PFSK-1 (cell line): ENCODE data around the gene TGM2.

ENCODE experiments used
- FOXP2 ChIP-seq: optimal IDR thresholded peaks from 2 replicates; pipeline ENCODE3; 2011; ENCODE audit warnings: borderline replicate concordance, control low read depth, inconsistent platforms; ENCODE audit not compliant: insufficient read depth; ENCODE audit errors: extremely low read length, extremely low read depth
- POLR2AphosphoS5 ChIP-seq: IDR thresholded peaks from 2 replicates; pipeline ENCODE4 v1.6.1; 2012; ENCODE audit warnings: low read depth, mild to moderate bottlenecking, control low read depth, low read length, moderate library complexity
- SIN3A ChIP-seq: IDR thresholded peaks from 2 replicates; pipeline ENCODE4 v1.6.1; 2012; ENCODE audit warnings: mild to moderate bottlenecking, low read length, moderate library complexity, borderline replicate concordance; ENCODE audit not compliant: insufficient read depth
- TAF1 ChIP-seq: IDR thresholded peaks from 2 replicates; pipeline ENCODE4 v1.6.1; 2012; ENCODE audit warnings: low read length, control low read depth, borderline replicate concordance; ENCODE audit not compliant: insufficient read depth
- TF ChIP-seq, protein P1 (sequence below), 2 experiments: IDR thresholded peaks; 2 replicates each; pipeline versions ENCODE4 v1.6.1 to v1.8.0; 2011 to 2012; ENCODE audit warnings: low read depth in 2 of 2, low read length in 2 of 2, control low read depth in 1 of 2, inconsistent platforms in 1 of 2, mild to moderate bottlenecking in 1 of 2, moderate library complexity in 1 of 2; ENCODE audit not compliant: insufficient read depth in 1 of 2

The TGM2 gene

GRCh38 chr20:38208523-38208922 lies 43.5 kb upstream of the TGM2 start:
- no peak for TF ChIP-seq FOXP2
- no peak for TF ChIP-seq TAF1
- TF ChIP-seq, protein P1, sequence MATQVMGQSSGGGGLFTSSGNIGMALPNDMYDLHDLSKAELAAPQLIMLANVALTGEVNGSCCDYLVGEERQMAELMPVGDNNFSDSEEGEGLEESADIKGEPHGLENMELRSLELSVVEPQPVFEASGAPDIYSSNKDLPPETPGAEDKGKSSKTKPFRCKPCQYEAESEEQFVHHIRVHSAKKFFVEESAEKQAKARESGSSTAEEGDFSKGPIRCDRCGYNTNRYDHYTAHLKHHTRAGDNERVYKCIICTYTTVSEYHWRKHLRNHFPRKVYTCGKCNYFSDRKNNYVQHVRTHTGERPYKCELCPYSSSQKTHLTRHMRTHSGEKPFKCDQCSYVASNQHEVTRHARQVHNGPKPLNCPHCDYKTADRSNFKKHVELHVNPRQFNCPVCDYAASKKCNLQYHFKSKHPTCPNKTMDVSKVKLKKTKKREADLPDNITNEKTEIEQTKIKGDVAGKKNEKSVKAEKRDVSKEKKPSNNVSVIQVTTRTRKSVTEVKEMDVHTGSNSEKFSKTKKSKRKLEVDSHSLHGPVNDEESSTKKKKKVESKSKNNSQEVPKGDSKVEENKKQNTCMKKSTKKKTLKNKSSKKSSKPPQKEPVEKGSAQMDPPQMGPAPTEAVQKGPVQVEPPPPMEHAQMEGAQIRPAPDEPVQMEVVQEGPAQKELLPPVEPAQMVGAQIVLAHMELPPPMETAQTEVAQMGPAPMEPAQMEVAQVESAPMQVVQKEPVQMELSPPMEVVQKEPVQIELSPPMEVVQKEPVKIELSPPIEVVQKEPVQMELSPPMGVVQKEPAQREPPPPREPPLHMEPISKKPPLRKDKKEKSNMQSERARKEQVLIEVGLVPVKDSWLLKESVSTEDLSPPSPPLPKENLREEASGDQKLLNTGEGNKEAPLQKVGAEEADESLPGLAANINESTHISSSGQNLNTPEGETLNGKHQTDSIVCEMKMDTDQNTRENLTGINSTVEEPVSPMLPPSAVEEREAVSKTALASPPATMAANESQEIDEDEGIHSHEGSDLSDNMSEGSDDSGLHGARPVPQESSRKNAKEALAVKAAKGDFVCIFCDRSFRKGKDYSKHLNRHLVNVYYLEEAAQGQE (IDR thresholded peaks at IDR 0.05; ENCODE audit: insufficient read depth in 1 of 2, low read depth in 2 of 2, low read length in 2 of 2): no peak
- TF ChIP-seq POLR2AphosphoS5: no peak
- no peak for TF ChIP-seq SIN3A

- TF ChIP-seq FOXP2 (no peak), POLR2AphosphoS5 (no peak), SIN3A (no peak), TAF1 (no peak)
- TF ChIP-seq, protein P1 (IDR thresholded peaks at IDR 0.05; ENCODE audit: insufficient read depth in 1 of 2, low read depth in 2 of 2, low read length in 2 of 2): no peak
Observed at GRCh38 chr20:38208088-38208487, 43.0 kb upstream of the TGM2 start.

DNA sequence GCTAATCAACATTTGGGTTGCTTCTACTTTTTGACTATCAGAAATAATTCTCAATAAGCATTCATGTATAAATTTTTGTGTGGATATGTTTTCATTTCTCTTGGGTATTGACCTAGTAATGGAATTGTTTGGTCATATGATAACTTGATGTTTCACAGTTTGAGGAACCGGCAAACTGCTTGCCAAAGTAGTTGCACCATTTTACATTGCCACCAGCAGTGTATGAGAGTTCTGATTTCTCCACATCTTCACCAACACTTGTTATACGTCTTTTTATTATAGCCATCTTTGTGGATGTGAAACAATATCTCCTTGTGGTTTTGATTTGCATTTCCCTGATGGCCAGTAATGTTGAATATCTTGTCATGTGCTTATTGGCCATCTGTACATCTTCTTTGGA lies 42.6 kb upstream of the TGM2 start:
- TF ChIP-seq FOXP2 (no peak), TAF1 (no peak), POLR2AphosphoS5 (no peak), SIN3A (no peak)
- TF ChIP-seq, protein P1 (IDR thresholded peaks at IDR 0.05; ENCODE audit: insufficient read depth in 1 of 2, low read depth in 2 of 2, low read length in 2 of 2): no peak

- TF ChIP-seq TAF1 (no peak), FOXP2 (no peak), POLR2AphosphoS5 (no peak), SIN3A (no peak)
- TF ChIP-seq, protein P1 (IDR thresholded peaks at IDR 0.05; ENCODE audit: insufficient read depth in 1 of 2, low read depth in 2 of 2, low read length in 2 of 2): no peak
Observed at GRCh38 chr20:38205001-38205400, 39.9 kb upstream of the TGM2 start.

GRCh38 chr20:38203981-38204357 lies 38.9 kb upstream of the TGM2 start:
- TF ChIP-seq POLR2AphosphoS5 (no peak), SIN3A (no peak), FOXP2 (no peak), TAF1 (no peak)
- TF ChIP-seq, protein P1 (IDR thresholded peaks at IDR 0.05; ENCODE audit: insufficient read depth in 1 of 2, low read depth in 2 of 2, low read length in 2 of 2): no peak
